Panc1 (cell line): ENCODE measurements around the gene PLCH2. TPM values are rescaled to one million over a fixed set of nuclear protein-coding genes. Genes with fewer than 3 reads are reported as not detected.
"Not testable (repeated sequence)": the region's sequence is repeated elsewhere in the genome, so short reads cannot be mapped to it uniquely, and the experiment has no call there.

Experiments used
- ATAC-seq: fragments of 200-7000 bp; cut with Tn5 transposase; 2 replicates; pipeline ENCODE4 v1.9.1; 2020; ENCODE audit warnings: mild to moderate bottlenecking, moderate library complexity
- BruUV-seq: library from RNA; stranded (reverse); fragments of 400-500 nt; replicated peaks from 2 replicates; lab custom pipeline; 2021; lab: Mats Ljungman, UMichigan
- CTCF ChIA-PET: fragments of 300-600 bp; sonication (Branson Sonifier 250); formaldehyde crosslinking; loops from one replicate; lab custom pipeline; 2022; ENCODE audit warnings: antibody characterized with exemption; lab: Charles Lee
- POLR2A ChIA-PET: fragments of 300-600 bp; sonication (Branson Sonifier 250); formaldehyde crosslinking; loops from one replicate; lab custom pipeline; 2022; ENCODE audit warnings: antibody characterized with exemption; lab: Charles Lee
- DNase-seq: peaks from one replicate; pipeline ENCODE4 v3.0.0-alpha.2; 2010; ENCODE audit warnings: low read depth, low spot score
- H3K27ac ChIP-seq: 2 replicates; pipeline ENCODE4 v1.5.1; 2011; ENCODE audit warnings: mild to moderate bottlenecking, low read length, inconsistent platforms
- H3K27me3 ChIP-seq: fragments of 200-500 bp; sonication (Bioruptor generic); 2 replicates; pipeline ENCODE4 v1.6.0; 2014; ENCODE audit warnings: low read length, inconsistent platforms; ENCODE audit not compliant: control insufficient read depth, insufficient read depth
- H3K36me3 ChIP-seq: fragments of 200-500 bp; sonication (Bioruptor generic); 2 replicates; pipeline ENCODE4 v1.5.1; 2014; ENCODE audit warnings: inconsistent platforms, mild to moderate bottlenecking, low read length, moderate library complexity; ENCODE audit not compliant: control insufficient read depth, insufficient read depth
- H3K4me1 ChIP-seq: 2 replicates; pipeline ENCODE4 v1.5.1; 2011; ENCODE audit warnings: inconsistent platforms, mild to moderate bottlenecking, low read length, moderate library complexity; ENCODE audit not compliant: control insufficient read depth, insufficient read depth
- H3K4me3 ChIP-seq, 2 experiments: 2 replicates each; pipeline ENCODE4 v1.5.1; 2011 to 2012; ENCODE audit warnings: low read depth in 2 of 2, low read length in 2 of 2, mild to moderate bottlenecking in 2 of 2, inconsistent platforms in 1 of 2, moderate library complexity in 1 of 2
- H3K9me3 ChIP-seq: fragments of 200-500 bp; sonication (Bioruptor generic); 2 replicates; pipeline ENCODE4 v1.5.1; 2014; ENCODE audit warnings: low read depth, mild to moderate bottlenecking, inconsistent platforms, low read length, moderate library complexity; ENCODE audit not compliant: control insufficient read depth, insufficient read depth
- CTCF ChIP-seq: fragments of 450-650 bp; IDR thresholded peaks from 2 replicates; pipeline ENCODE4 v1.5.1; 2017; ENCODE audit warnings: mild to moderate bottlenecking
- POLR2AphosphoS5 ChIP-seq: IDR thresholded peaks from 2 replicates; pipeline ENCODE4 v1.6.1; 2012; ENCODE audit warnings: mild to moderate bottlenecking, low read depth, low read length, moderate library complexity
- SIN3A ChIP-seq: IDR thresholded peaks from 2 replicates; pipeline ENCODE4 v1.6.1; 2012; ENCODE audit warnings: low read depth, mild to moderate bottlenecking, low read length, moderate library complexity, borderline replicate concordance; ENCODE audit not compliant: insufficient read depth
- TCF7L2 ChIP-seq: IDR thresholded peaks from 2 replicates; pipeline ENCODE4 v1.6.1; 2011; ENCODE audit warnings: mild to moderate bottlenecking, low read depth, low read length, inconsistent platforms
- in situ Hi-C: cut with HindIII; loops from 2 replicates; pipeline ENCODE4 v1.10.0; 2016; ENCODE audit warnings: low sequenced_read_pairs, low pct_unique_long_range_greater_than_20kb
- intact Hi-C: fragments of 100-400 bp; cut with micrococcal nuclease; formaldehyde crosslinking; loops from one replicate; pipeline ENCODE4 v1.10.0; 2022; ENCODE audit not compliant: unreplicated experiment
- total RNA-seq: library from RNA; stranded (reverse); gene quantifications from one replicate; pipeline ENCODE4 v1.2.1, GENCODE V29; 2021; ENCODE audit not compliant: unreplicated experiment
- TF ChIP-seq, protein P1 (sequence below), 2 experiments: IDR thresholded peaks; 2 replicates each; pipeline ENCODE4 v1.6.1; 2011 to 2012; ENCODE audit warnings: low read depth in 2 of 2, control low read depth in 1 of 2, low read length in 1 of 2, mild to moderate bottlenecking in 1 of 2, moderate library complexity in 1 of 2; ENCODE audit not compliant: insufficient read depth in 1 of 2

PLCH2 gene
- total RNA-seq, 1 experiment from 2014 or later, result 41.2 TPM

DNA sequence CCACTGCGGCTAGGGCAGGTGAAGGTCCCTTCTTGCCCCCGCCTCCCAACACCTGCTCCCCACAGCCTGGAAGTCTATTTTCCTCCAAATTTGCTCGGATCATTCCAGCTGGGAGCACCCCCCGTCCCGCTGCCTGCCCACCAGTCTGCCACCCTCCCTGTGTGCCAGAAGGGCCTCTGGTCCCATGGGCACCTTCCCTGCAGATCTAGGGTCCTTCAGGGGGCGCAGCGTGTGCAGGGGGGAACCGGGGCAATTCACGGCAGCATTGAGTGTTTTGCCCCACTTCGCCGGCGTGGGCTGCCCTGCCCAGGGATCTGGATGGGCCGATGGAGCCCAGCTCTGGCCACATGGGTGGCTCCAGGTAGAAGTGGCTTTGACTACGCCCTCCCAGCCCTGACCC, 37.4 kb upstream of the PLCH2 start:
- intact Hi-C loops, result no loop called here
- no peak overlapping the region for H3K27ac ChIP-seq
- H3K4me3 ChIP-seq, result no peak overlapping the region
- CTCF ChIA-PET, result no interaction called here
- no peaks in the 10 kb centered on the region for H3K9me3 ChIP-seq
- H3K4me1 ChIP-seq, result peaks cover 18% of the 10 kb centered on the region
- no peaks in the 10 kb centered on the region for H3K36me3 ChIP-seq
- ATAC-seq (no peak), DNase-seq (no peak)
- TF ChIP-seq POLR2AphosphoS5 (no peak), SIN3A (no peak), TCF7L2 (no peak), CTCF (no peak)
- TF ChIP-seq, protein P1, sequence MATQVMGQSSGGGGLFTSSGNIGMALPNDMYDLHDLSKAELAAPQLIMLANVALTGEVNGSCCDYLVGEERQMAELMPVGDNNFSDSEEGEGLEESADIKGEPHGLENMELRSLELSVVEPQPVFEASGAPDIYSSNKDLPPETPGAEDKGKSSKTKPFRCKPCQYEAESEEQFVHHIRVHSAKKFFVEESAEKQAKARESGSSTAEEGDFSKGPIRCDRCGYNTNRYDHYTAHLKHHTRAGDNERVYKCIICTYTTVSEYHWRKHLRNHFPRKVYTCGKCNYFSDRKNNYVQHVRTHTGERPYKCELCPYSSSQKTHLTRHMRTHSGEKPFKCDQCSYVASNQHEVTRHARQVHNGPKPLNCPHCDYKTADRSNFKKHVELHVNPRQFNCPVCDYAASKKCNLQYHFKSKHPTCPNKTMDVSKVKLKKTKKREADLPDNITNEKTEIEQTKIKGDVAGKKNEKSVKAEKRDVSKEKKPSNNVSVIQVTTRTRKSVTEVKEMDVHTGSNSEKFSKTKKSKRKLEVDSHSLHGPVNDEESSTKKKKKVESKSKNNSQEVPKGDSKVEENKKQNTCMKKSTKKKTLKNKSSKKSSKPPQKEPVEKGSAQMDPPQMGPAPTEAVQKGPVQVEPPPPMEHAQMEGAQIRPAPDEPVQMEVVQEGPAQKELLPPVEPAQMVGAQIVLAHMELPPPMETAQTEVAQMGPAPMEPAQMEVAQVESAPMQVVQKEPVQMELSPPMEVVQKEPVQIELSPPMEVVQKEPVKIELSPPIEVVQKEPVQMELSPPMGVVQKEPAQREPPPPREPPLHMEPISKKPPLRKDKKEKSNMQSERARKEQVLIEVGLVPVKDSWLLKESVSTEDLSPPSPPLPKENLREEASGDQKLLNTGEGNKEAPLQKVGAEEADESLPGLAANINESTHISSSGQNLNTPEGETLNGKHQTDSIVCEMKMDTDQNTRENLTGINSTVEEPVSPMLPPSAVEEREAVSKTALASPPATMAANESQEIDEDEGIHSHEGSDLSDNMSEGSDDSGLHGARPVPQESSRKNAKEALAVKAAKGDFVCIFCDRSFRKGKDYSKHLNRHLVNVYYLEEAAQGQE (IDR thresholded peaks at IDR 0.05; ENCODE audit: insufficient read depth in 1 of 2, low read depth in 2 of 2, low read length in 1 of 2), result no peak
- in situ Hi-C loops, result no loop called here
- no peaks in the 10 kb centered on the region for H3K27me3 ChIP-seq
- no TSS peak for BruUV-seq
- POLR2A ChIA-PET, result no interaction called here

DNA sequence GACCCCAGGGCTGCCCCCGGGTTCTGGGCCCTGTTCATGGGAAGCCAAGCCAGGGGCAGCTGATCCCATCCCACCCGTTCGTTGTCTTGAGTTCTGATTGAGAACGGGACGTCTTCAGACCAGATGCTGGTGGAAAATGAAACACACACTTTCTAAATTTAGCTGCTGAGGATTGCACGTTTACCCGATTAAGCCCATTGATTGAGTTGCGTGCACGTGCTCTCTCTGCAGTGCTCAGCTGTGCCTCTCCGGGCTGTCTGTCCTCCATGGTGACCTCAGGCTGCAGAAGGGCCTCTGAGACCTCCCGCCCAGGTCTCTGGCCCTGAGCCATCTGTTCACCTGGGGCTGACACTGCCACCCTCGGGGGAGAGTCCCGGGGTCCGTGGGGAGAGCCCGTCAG, 36.7 kb upstream of the PLCH2 start:
- CTCF ChIA-PET, result no interaction called here
- TF ChIP-seq, protein P1 (IDR thresholded peaks at IDR 0.05; ENCODE audit: insufficient read depth in 1 of 2, low read depth in 2 of 2, low read length in 1 of 2), result no peak
- Histone ChIP-seq H3K9me3 (no peaks in the 10 kb centered on the region), H3K36me3 (no peaks in the 10 kb centered on the region), H3K27ac (no peak overlapping the region), H3K4me3 (no peak overlapping the region), H3K27me3 (no peaks in the 10 kb centered on the region), H3K4me1 (peaks cover 18% of the 10 kb centered on the region)
- POLR2A ChIA-PET, result interaction anchor here (0.7 kb wide), 1 partner anchor 30 kb away, joined by 7 read pairs; no protein-coding TSS in a partner anchor
- intact Hi-C loops (no loop called here), in situ Hi-C loops (no loop called here)
- DNase-seq (no peak), ATAC-seq (no peak)
- no TSS peak for BruUV-seq

- CTCF ChIA-PET, H3K27me3 ChIP-seq, H3K27ac ChIP-seq, POLR2A ChIA-PET, H3K4me3 ChIP-seq, intact Hi-C loops, H3K36me3 ChIP-seq, H3K9me3 ChIP-seq, ATAC-seq, BruUV-seq, in situ Hi-C loops, DNase-seq: not testable (repeated sequence)
- H3K4me1 ChIP-seq, result peaks cover 28% of the 10 kb centered on the region
Measured at GRCh38 chr1:2440346-2440745, 35.7 kb upstream of the PLCH2 start.
